ENCODE data around the gene TBX1. TPM values are rescaled to one million over a fixed set of nuclear protein-coding genes. Genes with fewer than 3 reads are reported as not detected.

Gene TBX1
- total and polyA plus RNA-seq, 2 experiments from 2014 or later: 0.12 to 0.71 TPM

DNA sequence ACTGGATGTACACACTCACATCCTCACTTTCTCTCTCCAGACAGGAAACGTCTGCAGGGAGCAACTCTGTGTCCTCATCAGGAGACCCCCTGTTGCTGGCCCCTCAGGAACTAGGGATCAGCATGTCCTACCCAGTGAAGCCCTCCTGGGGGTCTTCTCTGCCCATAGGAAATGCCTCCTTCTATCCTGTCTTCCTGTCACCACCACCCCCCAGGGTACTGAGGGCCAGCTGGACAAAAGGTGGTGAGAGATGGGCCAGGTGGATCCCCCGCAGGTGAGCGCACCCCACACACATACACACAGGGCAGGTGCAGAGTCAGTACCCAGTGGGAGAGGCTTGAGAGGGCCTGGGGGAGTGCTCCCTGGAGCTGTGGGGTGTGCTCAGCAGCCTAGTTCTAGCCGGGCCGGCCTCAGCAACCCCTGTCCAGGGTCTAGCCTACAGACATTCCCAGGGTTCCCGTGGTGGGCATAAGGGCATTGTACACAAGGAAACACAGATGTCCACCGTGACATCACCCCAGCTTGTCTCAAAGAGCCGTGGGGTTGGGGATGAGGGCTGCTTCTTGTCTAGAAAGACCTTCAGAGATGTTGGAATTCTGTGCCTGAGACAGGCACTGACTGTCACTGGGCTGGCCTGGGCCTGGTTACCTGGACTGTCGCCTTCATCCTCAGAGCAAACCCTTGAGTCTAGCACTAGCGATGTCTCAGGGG lies 28.0 kb upstream of the TBX1 start:
- Histone ChIP-seq H3K36me3 (no peaks in the 10 kb centered on the region), H3K27ac (no peak overlapping the region), H3K27me3 (peaks cover 28% of the 10 kb centered on the region), H3K9me3 (ENCODE audit: low read depth) (no peaks in the 10 kb centered on the region), H3K4me1 (ENCODE audit: low read depth) (peaks cover 11% of the 10 kb centered on the region), H3K4me3 (no peak overlapping the region)
- DNase-seq (ENCODE audit: low read depth in 1 of 2, low spot score in 1 of 2): no peak
- TF ChIP-seq, protein P1, sequence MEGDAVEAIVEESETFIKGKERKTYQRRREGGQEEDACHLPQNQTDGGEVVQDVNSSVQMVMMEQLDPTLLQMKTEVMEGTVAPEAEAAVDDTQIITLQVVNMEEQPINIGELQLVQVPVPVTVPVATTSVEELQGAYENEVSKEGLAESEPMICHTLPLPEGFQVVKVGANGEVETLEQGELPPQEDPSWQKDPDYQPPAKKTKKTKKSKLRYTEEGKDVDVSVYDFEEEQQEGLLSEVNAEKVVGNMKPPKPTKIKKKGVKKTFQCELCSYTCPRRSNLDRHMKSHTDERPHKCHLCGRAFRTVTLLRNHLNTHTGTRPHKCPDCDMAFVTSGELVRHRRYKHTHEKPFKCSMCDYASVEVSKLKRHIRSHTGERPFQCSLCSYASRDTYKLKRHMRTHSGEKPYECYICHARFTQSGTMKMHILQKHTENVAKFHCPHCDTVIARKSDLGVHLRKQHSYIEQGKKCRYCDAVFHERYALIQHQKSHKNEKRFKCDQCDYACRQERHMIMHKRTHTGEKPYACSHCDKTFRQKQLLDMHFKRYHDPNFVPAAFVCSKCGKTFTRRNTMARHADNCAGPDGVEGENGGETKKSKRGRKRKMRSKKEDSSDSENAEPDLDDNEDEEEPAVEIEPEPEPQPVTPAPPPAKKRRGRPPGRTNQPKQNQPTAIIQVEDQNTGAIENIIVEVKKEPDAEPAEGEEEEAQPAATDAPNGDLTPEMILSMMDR (IDR thresholded peaks at IDR 0.05; ENCODE audit: low read depth, low read length): no peak

DNA sequence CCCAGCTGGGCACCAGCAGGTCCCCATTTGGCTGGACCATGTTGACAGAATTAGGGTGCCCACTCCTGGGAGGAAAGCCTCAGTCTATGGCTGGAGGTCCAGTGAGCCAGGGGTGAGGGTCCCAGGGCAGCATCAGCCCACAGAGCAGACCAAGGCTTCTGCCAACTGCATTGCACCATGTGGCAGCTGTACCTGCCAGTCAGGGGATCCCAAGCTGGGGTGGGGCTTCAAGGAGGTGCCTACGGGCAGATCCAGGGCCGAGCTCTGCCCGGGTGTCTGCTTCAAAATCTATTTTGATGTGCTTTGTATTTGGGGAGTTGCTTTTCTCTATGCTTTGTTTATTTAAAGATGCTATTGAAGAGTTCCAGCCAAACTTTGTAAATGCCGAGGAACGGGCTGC lies 26.8 kb upstream of the TBX1 start:
- H3K27ac ChIP-seq: no peak overlapping the region
- no peaks in the 10 kb centered on the region for H3K36me3 ChIP-seq
- no peaks in the 10 kb centered on the region for H3K9me3 ChIP-seq (ENCODE audit: low read depth)
- H3K27me3 ChIP-seq: peaks cover 16% of the 10 kb centered on the region
- no peak for DNase-seq (ENCODE audit: low read depth in 1 of 2, low spot score in 1 of 2)
- TF ChIP-seq, protein P1 (IDR thresholded peaks at IDR 0.05; ENCODE audit: low read depth, low read length): no peak
- no peak overlapping the region for H3K4me3 ChIP-seq
- peaks cover 18% of the 10 kb centered on the region for H3K4me1 ChIP-seq (ENCODE audit: low read depth)

DNA sequence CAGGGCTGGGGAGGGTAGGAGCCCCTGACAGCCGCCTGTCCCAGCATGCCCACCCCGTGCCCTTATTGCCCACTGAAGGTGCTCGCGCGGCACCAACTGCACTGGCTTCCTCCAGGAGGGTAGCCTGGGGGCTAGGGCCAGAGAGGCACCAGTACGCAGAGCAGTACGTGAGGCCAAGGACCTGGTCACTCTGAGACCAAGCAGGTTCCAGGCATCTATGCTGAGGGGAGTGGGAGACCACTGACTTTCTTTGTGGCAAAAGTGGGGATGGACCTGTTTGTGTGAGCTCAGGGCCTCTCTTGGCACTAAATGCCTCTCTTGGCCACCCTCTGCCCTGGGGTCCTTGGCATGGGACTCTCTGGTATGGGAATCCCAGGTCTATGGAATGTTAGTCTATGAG lies 26.4 kb upstream of the TBX1 start:
- Histone ChIP-seq H3K9me3 (ENCODE audit: low read depth) (no peaks in the 10 kb centered on the region), H3K4me1 (ENCODE audit: low read depth) (peaks cover 18% of the 10 kb centered on the region), H3K27me3 (peaks cover 12% of the 10 kb centered on the region), H3K36me3 (no peaks in the 10 kb centered on the region), H3K4me3 (no peak overlapping the region), H3K27ac (no peak overlapping the region)
- DNase-seq (ENCODE audit: low read depth in 1 of 2, low spot score in 1 of 2): no peak
- TF ChIP-seq, protein P1 (IDR thresholded peaks at IDR 0.05; ENCODE audit: low read depth, low read length): no peak

GRCh38 chr22:19734837-19735382 lies 25.7 kb upstream of the TBX1 start:
- Histone ChIP-seq H3K4me1 (ENCODE audit: low read depth) (peaks cover 18% of the 10 kb centered on the region), H3K4me3 (no peak overlapping the region), H3K27ac (no peak overlapping the region), H3K27me3 (peaks cover 4% of the 10 kb centered on the region), H3K36me3 (no peaks in the 10 kb centered on the region), H3K9me3 (ENCODE audit: low read depth) (no peaks in the 10 kb centered on the region)
- DNase-seq (ENCODE audit: low read depth in 1 of 2, low spot score in 1 of 2): no peak
- TF ChIP-seq, protein P1 (IDR thresholded peaks at IDR 0.05; ENCODE audit: low read depth, low read length): no peak

DNA sequence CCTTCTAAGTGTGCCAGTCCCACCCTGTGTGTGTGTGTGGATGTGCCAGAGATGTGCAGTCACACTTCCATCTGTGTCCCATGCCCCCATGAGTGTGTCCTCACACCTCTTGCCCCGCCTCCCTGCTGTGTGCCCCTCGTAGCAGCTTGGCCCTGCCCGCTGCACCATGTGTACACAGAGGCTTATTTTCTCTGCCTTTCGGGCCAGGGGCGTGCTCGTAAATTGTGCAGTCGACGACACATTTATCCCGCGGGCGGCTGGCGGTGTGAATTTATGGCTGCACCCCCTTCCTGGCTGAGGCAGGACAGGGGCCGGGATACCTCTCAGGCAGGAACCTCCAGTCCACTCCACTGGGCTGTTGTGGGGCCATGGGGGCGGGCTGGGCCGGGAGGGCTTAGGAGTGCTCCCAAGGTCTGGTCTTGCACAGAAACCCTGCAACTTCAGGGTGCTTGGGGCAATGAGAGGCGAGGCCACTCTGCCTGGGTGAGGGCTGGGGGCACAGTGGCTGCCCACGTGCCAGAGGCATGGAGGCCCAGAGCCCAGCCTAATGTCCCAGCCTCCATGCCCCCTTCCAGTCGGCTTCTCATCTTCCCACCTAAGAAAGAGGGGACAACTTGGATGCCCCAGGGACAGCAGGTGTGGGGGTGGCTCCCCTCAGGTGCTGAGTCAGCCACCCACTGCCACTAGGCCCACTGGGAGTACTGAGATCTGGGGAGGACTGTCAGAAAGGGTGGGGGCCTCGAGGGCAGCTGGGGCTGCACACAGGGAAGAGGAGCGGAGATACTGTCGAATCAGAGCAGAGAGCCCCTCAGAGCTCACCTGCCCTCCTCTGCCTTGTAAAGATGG lies 24.7 kb upstream of the TBX1 start:
- Histone ChIP-seq H3K27ac (no peak overlapping the region), H3K4me3 (no peak overlapping the region), H3K4me1 (ENCODE audit: low read depth) (peaks cover 18% of the 10 kb centered on the region), H3K36me3 (no peaks in the 10 kb centered on the region), H3K27me3 (no peaks in the 10 kb centered on the region), H3K9me3 (ENCODE audit: low read depth) (no peaks in the 10 kb centered on the region)
- TF ChIP-seq, protein P1 (IDR thresholded peaks at IDR 0.05; ENCODE audit: low read depth, low read length): no peak
- no peak for DNase-seq (ENCODE audit: low read depth in 1 of 2, low spot score in 1 of 2)

Data from cardiac muscle cell (in vitro differentiated cells and primary cell).